Stomach (tissue), 4 donors: ENCODE results near the gene COX6B2.

Source experiments
- CTCF ChIP-seq, 7 experiments: fragments of 450-650 bp in 4 of 7; fragments of 200-600 bp in 3 of 7; sonication (generic) in 3 of 7; IDR thresholded peaks; one replicate each; pipeline ENCODE4 v1.5.1; 2016 to 2019; ENCODE audit warnings: antibody characterized with exemption in 7 of 7, control low read depth in 2 of 7, mild to moderate bottlenecking in 1 of 7
- POLR2AphosphoS5 ChIP-seq, 3 donors: sonication (generic); formaldehyde crosslinking; IDR thresholded peaks; one replicate each; pipeline ENCODE4 v1.6.1; 2016; ENCODE audit warnings: antibody characterized with exemption in 3 of 3

GRCh38 chr19:55310498-55310897, 44.0 kb downstream of the COX6B2 start:
- no peak for TF ChIP-seq CTCF (IDR thresholded peaks at IDR 0.05)
- no peak for TF ChIP-seq POLR2AphosphoS5 (IDR thresholded peaks at IDR 0.05)
